ENCODE data around the gene VRK3. TPM values are rescaled to one million over a fixed set of nuclear protein-coding genes. Genes with fewer than 3 reads are reported as not detected.

The VRK3 gene
- total RNA-seq, 1 experiment from 2014 or later: 33.4 TPM

DNA sequence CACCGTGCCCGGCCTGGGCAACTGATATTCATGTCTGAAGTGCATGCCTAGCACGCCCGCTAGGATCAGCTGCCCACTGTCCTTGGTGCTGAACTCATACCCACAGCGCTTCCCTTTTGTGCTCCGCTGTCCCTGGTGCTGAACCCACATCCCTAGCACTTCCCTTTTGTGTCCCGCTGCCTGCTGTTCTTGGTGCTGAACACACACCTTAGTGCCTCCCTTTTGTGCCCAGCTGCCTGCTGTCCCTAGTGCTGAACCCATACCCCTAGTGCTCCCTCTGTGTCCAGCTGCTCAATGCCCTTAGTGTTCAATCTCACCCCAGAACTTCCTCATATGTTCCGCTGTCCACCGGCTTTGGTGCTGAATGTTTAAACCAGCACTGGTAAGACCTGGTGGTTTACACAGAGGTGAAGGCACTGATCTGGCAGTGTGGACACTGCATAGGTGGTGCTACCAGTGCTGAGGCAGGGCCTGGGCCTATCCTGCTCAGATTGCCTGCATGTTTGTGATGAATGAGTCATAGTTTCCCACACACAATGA lies 37.9 kb downstream of the VRK3 start (continued):
- TF ChIP-seq ATF6 (CRISPR knock-in tag; IDR thresholded peaks at IDR 0.05) (peak; percentile 99), NR3C1 (CRISPR knock-in tag; conservative IDR thresholded peaks at IDR 0.05; ENCODE audit: low read depth) (peak; percentile 100), ETV6 (CRISPR knock-in tag; IDR thresholded peaks at IDR 0.05) (peak; percentile 100), RORB (CRISPR knock-in tag; IDR thresholded peaks at IDR 0.05) (peak; percentile 88; the same call in 1 of the 2 replicates), NR1H2 (CRISPR knock-in tag; IDR thresholded peaks at IDR 0.05) (peak; percentile 100), HMGA2 (CRISPR knock-in tag; IDR thresholded peaks at IDR 0.05) (0 out of 2 replicates have a peak, but pooled peaks have one; percentile 5), ZNF317 (CRISPR knock-in tag; IDR thresholded peaks at IDR 0.05; ENCODE audit: borderline replicate concordance, low read depth) (peak; percentile 97), SMAD4 (CRISPR knock-in tag; IDR thresholded peaks at IDR 0.05) (peak; percentile 100), ZNF423 (CRISPR knock-in tag; IDR thresholded peaks at IDR 0.05) (peak; percentile 93), FOXK1 (CRISPR knock-in tag; IDR thresholded peaks at IDR 0.05) (peak; percentile 100), PRRX2 (CRISPR knock-in tag; IDR thresholded peaks at IDR 0.05) (peak; percentile 100), ZNF121 (CRISPR knock-in tag; IDR thresholded peaks at IDR 0.05) (peak; percentile 99), NFATC4 (CRISPR knock-in tag; IDR thresholded peaks at IDR 0.05) (peak; percentile 92; the same call in 1 of the 2 replicates), IRF2 (CRISPR knock-in tag; IDR thresholded peaks at IDR 0.05; ENCODE audit: borderline replicate concordance, low read depth) (peak; percentile 100), FOXP1 (CRISPR knock-in tag; IDR thresholded peaks at IDR 0.05; ENCODE audit: borderline replicate concordance) (peak; percentile 100), SP1 (CRISPR knock-in tag; conservative IDR thresholded peaks at IDR 0.05) (peak; percentile 100), PRDM15 (CRISPR knock-in tag; IDR thresholded peaks at IDR 0.05) (peak; percentile 92), GTF2I (CRISPR knock-in tag; conservative IDR thresholded peaks at IDR 0.05) (no peak), ZNF425 (CRISPR knock-in tag; conservative IDR thresholded peaks at IDR 0.05) (peak; percentile 97), TEAD1 (CRISPR knock-in tag; IDR thresholded peaks at IDR 0.05) (peak; percentile 100), ZNF138 (CRISPR knock-in tag; conservative IDR thresholded peaks at IDR 0.05) (peak; percentile 100)
- TF ChIP-seq, protein P1, sequence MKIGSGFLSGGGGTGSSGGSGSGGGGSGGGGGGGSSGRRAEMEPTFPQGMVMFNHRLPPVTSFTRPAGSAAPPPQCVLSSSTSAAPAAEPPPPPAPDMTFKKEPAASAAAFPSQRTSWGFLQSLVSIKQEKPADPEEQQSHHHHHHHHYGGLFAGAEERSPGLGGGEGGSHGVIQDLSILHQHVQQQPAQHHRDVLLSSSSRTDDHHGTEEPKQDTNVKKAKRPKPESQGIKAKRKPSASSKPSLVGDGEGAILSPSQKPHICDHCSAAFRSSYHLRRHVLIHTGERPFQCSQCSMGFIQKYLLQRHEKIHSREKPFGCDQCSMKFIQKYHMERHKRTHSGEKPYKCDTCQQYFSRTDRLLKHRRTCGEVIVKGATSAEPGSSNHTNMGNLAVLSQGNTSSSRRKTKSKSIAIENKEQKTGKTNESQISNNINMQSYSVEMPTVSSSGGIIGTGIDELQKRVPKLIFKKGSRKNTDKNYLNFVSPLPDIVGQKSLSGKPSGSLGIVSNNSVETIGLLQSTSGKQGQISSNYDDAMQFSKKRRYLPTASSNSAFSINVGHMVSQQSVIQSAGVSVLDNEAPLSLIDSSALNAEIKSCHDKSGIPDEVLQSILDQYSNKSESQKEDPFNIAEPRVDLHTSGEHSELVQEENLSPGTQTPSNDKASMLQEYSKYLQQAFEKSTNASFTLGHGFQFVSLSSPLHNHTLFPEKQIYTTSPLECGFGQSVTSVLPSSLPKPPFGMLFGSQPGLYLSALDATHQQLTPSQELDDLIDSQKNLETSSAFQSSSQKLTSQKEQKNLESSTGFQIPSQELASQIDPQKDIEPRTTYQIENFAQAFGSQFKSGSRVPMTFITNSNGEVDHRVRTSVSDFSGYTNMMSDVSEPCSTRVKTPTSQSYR (CRISPR knock-in tag; IDR thresholded peaks at IDR 0.05): peak; percentile 100
- TF ChIP-seq, protein P2, sequence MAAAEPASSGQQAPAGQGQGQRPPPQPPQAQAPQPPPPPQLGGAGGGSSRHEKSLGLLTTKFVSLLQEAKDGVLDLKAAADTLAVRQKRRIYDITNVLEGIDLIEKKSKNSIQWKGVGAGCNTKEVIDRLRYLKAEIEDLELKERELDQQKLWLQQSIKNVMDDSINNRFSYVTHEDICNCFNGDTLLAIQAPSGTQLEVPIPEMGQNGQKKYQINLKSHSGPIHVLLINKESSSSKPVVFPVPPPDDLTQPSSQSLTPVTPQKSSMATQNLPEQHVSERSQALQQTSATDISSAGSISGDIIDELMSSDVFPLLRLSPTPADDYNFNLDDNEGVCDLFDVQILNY (CRISPR knock-in tag; IDR thresholded peaks at IDR 0.05): peak; percentile 100
- TF ChIP-seq, protein P3, sequence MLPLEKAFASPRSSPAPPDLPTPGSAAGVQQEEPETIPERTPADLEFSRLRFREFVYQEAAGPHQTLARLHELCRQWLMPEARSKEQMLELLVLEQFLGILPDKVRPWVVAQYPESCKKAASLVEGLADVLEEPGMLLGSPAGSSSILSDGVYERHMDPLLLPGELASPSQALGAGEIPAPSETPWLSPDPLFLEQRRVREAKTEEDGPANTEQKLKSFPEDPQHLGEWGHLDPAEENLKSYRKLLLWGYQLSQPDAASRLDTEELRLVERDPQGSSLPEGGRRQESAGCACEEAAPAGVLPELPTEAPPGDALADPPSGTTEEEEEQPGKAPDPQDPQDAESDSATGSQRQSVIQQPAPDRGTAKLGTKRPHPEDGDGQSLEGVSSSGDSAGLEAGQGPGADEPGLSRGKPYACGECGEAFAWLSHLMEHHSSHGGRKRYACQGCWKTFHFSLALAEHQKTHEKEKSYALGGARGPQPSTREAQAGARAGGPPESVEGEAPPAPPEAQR (CRISPR knock-in tag; IDR thresholded peaks at IDR 0.05): peak; percentile 100

Data from WTC11 (cell line).